Panc1 (cell line): Measurements from ENCODE around the gene SHF. TPM values are rescaled to one million over a fixed set of nuclear protein-coding genes. Genes with fewer than 3 reads are reported as not detected.

Source experiments
- ATAC-seq: fragments of 200-7000 bp; cut with Tn5 transposase; 2 replicates; pipeline ENCODE4 v1.9.1; 2020; ENCODE audit warnings: mild to moderate bottlenecking, moderate library complexity
- BruUV-seq: library from RNA; stranded (reverse); fragments of 400-500 nt; replicated peaks from 2 replicates; lab custom pipeline; 2021; lab: Mats Ljungman, UMichigan
- CTCF ChIA-PET: fragments of 300-600 bp; sonication (Branson Sonifier 250); formaldehyde crosslinking; loops from one replicate; lab custom pipeline; 2022; ENCODE audit warnings: antibody characterized with exemption; lab: Charles Lee
- POLR2A ChIA-PET: fragments of 300-600 bp; sonication (Branson Sonifier 250); formaldehyde crosslinking; loops from one replicate; lab custom pipeline; 2022; ENCODE audit warnings: antibody characterized with exemption; lab: Charles Lee
- DNase-seq: peaks from one replicate; pipeline ENCODE4 v3.0.0-alpha.2; 2010; ENCODE audit warnings: low read depth, low spot score
- H3K27ac ChIP-seq: 2 replicates; pipeline ENCODE4 v1.5.1; 2011; ENCODE audit warnings: mild to moderate bottlenecking, low read length, inconsistent platforms
- H3K27me3 ChIP-seq: fragments of 200-500 bp; sonication (Bioruptor generic); 2 replicates; pipeline ENCODE4 v1.6.0; 2014; ENCODE audit warnings: low read length, inconsistent platforms; ENCODE audit not compliant: control insufficient read depth, insufficient read depth
- H3K36me3 ChIP-seq: fragments of 200-500 bp; sonication (Bioruptor generic); 2 replicates; pipeline ENCODE4 v1.5.1; 2014; ENCODE audit warnings: inconsistent platforms, mild to moderate bottlenecking, low read length, moderate library complexity; ENCODE audit not compliant: control insufficient read depth, insufficient read depth
- H3K4me1 ChIP-seq: 2 replicates; pipeline ENCODE4 v1.5.1; 2011; ENCODE audit warnings: inconsistent platforms, mild to moderate bottlenecking, low read length, moderate library complexity; ENCODE audit not compliant: control insufficient read depth, insufficient read depth
- H3K4me3 ChIP-seq, 2 experiments: 2 replicates each; pipeline ENCODE4 v1.5.1; 2011 to 2012; ENCODE audit warnings: low read depth in 2 of 2, low read length in 2 of 2, mild to moderate bottlenecking in 2 of 2, inconsistent platforms in 1 of 2, moderate library complexity in 1 of 2
- H3K9me3 ChIP-seq: fragments of 200-500 bp; sonication (Bioruptor generic); 2 replicates; pipeline ENCODE4 v1.5.1; 2014; ENCODE audit warnings: low read depth, mild to moderate bottlenecking, inconsistent platforms, low read length, moderate library complexity; ENCODE audit not compliant: control insufficient read depth, insufficient read depth
- CTCF ChIP-seq: fragments of 450-650 bp; IDR thresholded peaks from 2 replicates; pipeline ENCODE4 v1.5.1; 2017; ENCODE audit warnings: mild to moderate bottlenecking
- POLR2AphosphoS5 ChIP-seq: IDR thresholded peaks from 2 replicates; pipeline ENCODE4 v1.6.1; 2012; ENCODE audit warnings: mild to moderate bottlenecking, low read depth, low read length, moderate library complexity
- SIN3A ChIP-seq: IDR thresholded peaks from 2 replicates; pipeline ENCODE4 v1.6.1; 2012; ENCODE audit warnings: low read depth, mild to moderate bottlenecking, low read length, moderate library complexity, borderline replicate concordance; ENCODE audit not compliant: insufficient read depth
- TCF7L2 ChIP-seq: IDR thresholded peaks from 2 replicates; pipeline ENCODE4 v1.6.1; 2011; ENCODE audit warnings: mild to moderate bottlenecking, low read depth, low read length, inconsistent platforms
- in situ Hi-C: cut with HindIII; loops from 2 replicates; pipeline ENCODE4 v1.10.0; 2016; ENCODE audit warnings: low sequenced_read_pairs, low pct_unique_long_range_greater_than_20kb
- intact Hi-C: fragments of 100-400 bp; cut with micrococcal nuclease; formaldehyde crosslinking; loops from one replicate; pipeline ENCODE4 v1.10.0; 2022; ENCODE audit not compliant: unreplicated experiment
- total RNA-seq: library from RNA; stranded (reverse); gene quantifications from one replicate; pipeline ENCODE4 v1.2.1, GENCODE V29; 2021; ENCODE audit not compliant: unreplicated experiment
- TF ChIP-seq, protein P1 (sequence below), 2 experiments: IDR thresholded peaks; 2 replicates each; pipeline ENCODE4 v1.6.1; 2011 to 2012; ENCODE audit warnings: low read depth in 2 of 2, control low read depth in 1 of 2, low read length in 1 of 2, mild to moderate bottlenecking in 1 of 2, moderate library complexity in 1 of 2; ENCODE audit not compliant: insufficient read depth in 1 of 2

Gene SHF
- total RNA-seq, 1 experiment from 2014 or later, result 3.0 TPM

GRCh38 chr15:45185903-45186770 lies 1.6 kb downstream of the SHF start:
- intact Hi-C loops, result no loop called here
- TF ChIP-seq TCF7L2, result no peak
- no peak for TF ChIP-seq SIN3A
- TF ChIP-seq CTCF, result no peak
- TF ChIP-seq POLR2AphosphoS5, result no peak
- TF ChIP-seq, protein P1, sequence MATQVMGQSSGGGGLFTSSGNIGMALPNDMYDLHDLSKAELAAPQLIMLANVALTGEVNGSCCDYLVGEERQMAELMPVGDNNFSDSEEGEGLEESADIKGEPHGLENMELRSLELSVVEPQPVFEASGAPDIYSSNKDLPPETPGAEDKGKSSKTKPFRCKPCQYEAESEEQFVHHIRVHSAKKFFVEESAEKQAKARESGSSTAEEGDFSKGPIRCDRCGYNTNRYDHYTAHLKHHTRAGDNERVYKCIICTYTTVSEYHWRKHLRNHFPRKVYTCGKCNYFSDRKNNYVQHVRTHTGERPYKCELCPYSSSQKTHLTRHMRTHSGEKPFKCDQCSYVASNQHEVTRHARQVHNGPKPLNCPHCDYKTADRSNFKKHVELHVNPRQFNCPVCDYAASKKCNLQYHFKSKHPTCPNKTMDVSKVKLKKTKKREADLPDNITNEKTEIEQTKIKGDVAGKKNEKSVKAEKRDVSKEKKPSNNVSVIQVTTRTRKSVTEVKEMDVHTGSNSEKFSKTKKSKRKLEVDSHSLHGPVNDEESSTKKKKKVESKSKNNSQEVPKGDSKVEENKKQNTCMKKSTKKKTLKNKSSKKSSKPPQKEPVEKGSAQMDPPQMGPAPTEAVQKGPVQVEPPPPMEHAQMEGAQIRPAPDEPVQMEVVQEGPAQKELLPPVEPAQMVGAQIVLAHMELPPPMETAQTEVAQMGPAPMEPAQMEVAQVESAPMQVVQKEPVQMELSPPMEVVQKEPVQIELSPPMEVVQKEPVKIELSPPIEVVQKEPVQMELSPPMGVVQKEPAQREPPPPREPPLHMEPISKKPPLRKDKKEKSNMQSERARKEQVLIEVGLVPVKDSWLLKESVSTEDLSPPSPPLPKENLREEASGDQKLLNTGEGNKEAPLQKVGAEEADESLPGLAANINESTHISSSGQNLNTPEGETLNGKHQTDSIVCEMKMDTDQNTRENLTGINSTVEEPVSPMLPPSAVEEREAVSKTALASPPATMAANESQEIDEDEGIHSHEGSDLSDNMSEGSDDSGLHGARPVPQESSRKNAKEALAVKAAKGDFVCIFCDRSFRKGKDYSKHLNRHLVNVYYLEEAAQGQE (IDR thresholded peaks at IDR 0.05; ENCODE audit: insufficient read depth in 1 of 2, low read depth in 2 of 2, low read length in 1 of 2), result no peak
- in situ Hi-C loops, result no loop called here
- no peaks in the 10 kb centered on the region; the same call in 1 of the 2 replicates for H3K4me1 ChIP-seq
- CTCF ChIA-PET, result interaction anchor here (0.9 to 1.0 kb wide), 2 partner anchors 12 to 23 kb away, joined by 3 to 4 read pairs; no protein-coding TSS in a partner anchor
- no peak for DNase-seq
- no peaks in the 10 kb centered on the region for H3K9me3 ChIP-seq
- peak; percentile 39; the same call in 1 of the 2 replicates for ATAC-seq
- POLR2A ChIA-PET, result interaction anchor here (0.6 kb wide), 1 partner anchor 15 kb away, joined by 16 read pairs; no protein-coding TSS in a partner anchor
- no peaks in the 10 kb centered on the region for H3K27me3 ChIP-seq
- no peaks in the 10 kb centered on the region for H3K36me3 ChIP-seq
- H3K27ac ChIP-seq, result no peak overlapping the region
- no peak overlapping the region; a peak in 1 of 4 replicates for H3K4me3 ChIP-seq
- no TSS peak for BruUV-seq

DNA sequence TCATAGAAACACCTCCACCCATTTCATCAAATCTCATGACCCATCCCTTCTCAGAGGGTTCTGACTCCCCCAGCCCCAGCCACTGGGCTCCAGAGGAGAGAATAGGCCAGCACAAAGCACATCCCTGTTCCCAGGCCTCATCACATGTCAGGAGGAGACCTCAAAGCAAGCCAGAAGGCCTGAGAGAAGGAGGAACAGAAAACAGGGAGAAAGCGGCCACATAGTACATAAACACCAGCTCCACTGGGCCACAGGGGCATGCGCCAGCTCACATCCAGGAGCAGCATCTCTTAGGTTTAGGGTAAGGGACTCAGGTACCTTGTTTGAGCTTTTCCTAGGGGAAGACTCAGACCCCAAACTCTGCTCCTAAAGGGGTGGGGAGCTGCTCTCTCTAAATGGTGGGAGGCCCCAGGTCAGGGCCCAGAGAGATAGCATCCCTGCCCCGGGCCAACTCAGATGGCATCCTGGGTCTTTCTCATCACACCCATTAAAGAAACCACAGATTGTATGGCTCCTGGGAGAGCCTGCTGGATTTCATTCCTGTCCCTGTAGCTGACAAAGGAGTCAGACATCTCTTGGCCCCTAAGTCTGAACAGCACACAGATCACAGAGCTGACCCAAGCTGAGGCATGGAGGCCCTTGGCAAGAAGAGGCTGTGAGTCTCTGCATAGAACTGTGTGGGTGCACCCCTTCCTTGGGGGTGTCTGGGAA lies 2.5 kb downstream of the SHF start:
- H3K9me3 ChIP-seq, result no peaks in the 10 kb centered on the region
- no TSS peak for BruUV-seq
- no peaks in the 10 kb centered on the region; the same call in 1 of the 2 replicates for H3K4me1 ChIP-seq
- CTCF ChIA-PET, result no interaction called here
- intact Hi-C loops, result no loop called here
- H3K36me3 ChIP-seq, result no peaks in the 10 kb centered on the region
- in situ Hi-C loops, result no loop called here
- H3K27ac ChIP-seq, result no peak overlapping the region
- TF ChIP-seq SIN3A, result no peak
- no peak for TF ChIP-seq CTCF
- no peak for TF ChIP-seq TCF7L2
- no peak for TF ChIP-seq POLR2AphosphoS5
- TF ChIP-seq, protein P1 (IDR thresholded peaks at IDR 0.05; ENCODE audit: insufficient read depth in 1 of 2, low read depth in 2 of 2, low read length in 1 of 2), result no peak
- ATAC-seq (no peak), DNase-seq (no peak)
- POLR2A ChIA-PET, result interaction anchor here (0.6 kb wide), 1 partner anchor 14 kb away, joined by 16 read pairs; no protein-coding TSS in a partner anchor
- no peak overlapping the region for H3K4me3 ChIP-seq
- H3K27me3 ChIP-seq, result no peaks in the 10 kb centered on the region
